Fibroblast of skin of back (primary cell): ENCODE measurements around the gene OR11H1. TPM values are rescaled to one million over a fixed set of nuclear protein-coding genes. Genes with fewer than 3 reads are reported as not detected.
"Not testable (repeated sequence)": the region's sequence is repeated elsewhere in the genome, so short reads cannot be mapped to it uniquely, and the experiment has no call there.

Experiments
- DNase-seq: peaks from one replicate; pipeline ENCODE4 v3.0.0-alpha.2; 2013
- polyA plus RNA-seq, 2 experiments: library from polyadenylated mRNA; unstranded; fragments of 120-200 nt; gene quantifications; one replicate each; pipeline ENCODE4 v1.2.1, GENCODE V29; 2013; ENCODE audit not compliant: insufficient read length in 2 of 2

OR11H1 gene
- polyA plus RNA-seq (2013, experiment 1 of 2; ENCODE audit: insufficient read length): not detected
- not detected for polyA plus RNA-seq (2013, experiment 2 of 2; ENCODE audit: insufficient read length)

- DNase-seq: not testable (repeated sequence)
Measured at GRCh38 chr22:15527892-15528291, at the start of gene OR11H1. Gene OR11H1, plus strand, starts transcription at chr22:15528192. Its CDS starts 0 bp downstream, at chr22:15528192.

GRCh38 chr22:15509967-15510366 is 18.0 kb upstream of the OR11H1 start:
- not testable (repeated sequence) for DNase-seq

GRCh38 chr22:15515896-15516295 is 12.1 kb upstream of the OR11H1 start:
- DNase-seq: not testable (repeated sequence)

- DNase-seq: not testable (repeated sequence)
Measured at GRCh38 chr22:15553767-15554166, 25.8 kb downstream of the OR11H1 start.

GRCh38 chr22:15563461-15563860 is 35.5 kb downstream of the OR11H1 start:
- DNase-seq: not testable (repeated sequence)

- DNase-seq: not testable (repeated sequence)
Measured at GRCh38 chr22:15565063-15565462, 37.1 kb downstream of the OR11H1 start.
